Measurements from ENCODE around the gene CMC2. TPM values are rescaled to one million over a fixed set of nuclear protein-coding genes. Genes with fewer than 3 reads are reported as not detected.
A peak's percentile ranks its signal among the peaks of the same experiment; 100 is the strongest.

Gene CMC2
- total and polyA plus RNA-seq, 7 experiments from 2014 or later: 28.3 to 78.4 (median 45.8) TPM

- POLR2A ChIA-PET: interaction anchor here (1.0 kb wide), 1 partner anchor 9 kb away, joined by 3 read pairs; no protein-coding TSS in a partner anchor
- H3K27me3 ChIP-seq (ENCODE audit: control insufficient read depth in 2 of 2, insufficient read depth in 2 of 2, low read length in 2 of 2): no peaks in the 10 kb centered on the region
Observed at GRCh38 chr16:80988756-80989155, 17.9 kb downstream of the CMC2 start.

GRCh38 chr16:80986557-80986956 is 20.1 kb downstream of the CMC2 start:
- intact Hi-C loops (cut with micrococcal nuclease): no loop called here
- Histone ChIP-seq H3K9me3 (ENCODE audit: control insufficient read depth in 2 of 3, low read length in 3 of 3) (no peaks in the 10 kb centered on the region), H3K27ac (ENCODE audit: low read depth, low read length) (no peak overlapping the region), H3K27me3 (ENCODE audit: control insufficient read depth in 2 of 2, insufficient read depth in 2 of 2, low read length in 2 of 2) (no peaks in the 10 kb centered on the region), H3K4me1 (ENCODE audit: control insufficient read depth in 2 of 2, insufficient read depth in 2 of 2, low read length in 2 of 2) (peaks cover 0 to 7% of the 10 kb centered on the region in 2 donors), H3K4me3 (ENCODE audit: low read length) (no peak overlapping the region), H3K36me3 (ENCODE audit: control insufficient read depth in 2 of 3, insufficient read depth in 3 of 3, low read length in 3 of 3) (no peaks in the 10 kb centered on the region)
- POLR2A ChIA-PET: interaction anchor here (0.7 kb wide), 1 partner anchor 60 kb away, joined by 3 read pairs; no protein-coding TSS in a partner anchor
- CTCF ChIA-PET: no interaction called here
- Mint-ChIP-seq H3K4me3 (peak overlapping the region in 1 of 10 donors; percentile 20), H3K4me1 (peaks cover 19 to 51% (median 39%) of the 10 kb centered on the region in 7 donors), H3K27me3 (no peaks in the 10 kb centered on the region), H3K36me3 (peaks cover 0 to 32% (median 14%) of the 10 kb centered on the region in 5 donors), H3K27ac (peak overlapping the region in 5 of 9 donors; percentile 8 to 58 (median 12)), H3K9me3 (no peaks in the 10 kb centered on the region)
- ATAC-seq: no peak
- no peak for DNase-seq

More at GRCh38 chr16:80988756-80989155, 17.9 kb downstream of the CMC2 start:
- Mint-ChIP-seq H3K27ac (no peak overlapping the region), H3K4me3 (no peak overlapping the region), H3K9me3 (no peaks in the 10 kb centered on the region), H3K4me1 (peaks cover 26 to 63% (median 56%) of the 10 kb centered on the region in 7 donors), H3K36me3 (peaks cover 0 to 42% (median 20%) of the 10 kb centered on the region in 5 donors), H3K27me3 (no peaks in the 10 kb centered on the region)
- ATAC-seq: no peak
- peaks cover 0 to 7% of the 10 kb centered on the region in 2 donors for H3K4me1 ChIP-seq (ENCODE audit: control insufficient read depth in 2 of 2, insufficient read depth in 2 of 2, low read length in 2 of 2)
- CTCF ChIA-PET: no interaction called here
- H3K27ac ChIP-seq (ENCODE audit: low read depth, low read length): no peak overlapping the region
- intact Hi-C loops (cut with micrococcal nuclease): no loop called here
- no peaks in the 10 kb centered on the region for H3K9me3 ChIP-seq (ENCODE audit: control insufficient read depth in 2 of 3, low read length in 3 of 3)
- no peak for DNase-seq
- H3K36me3 ChIP-seq (ENCODE audit: control insufficient read depth in 2 of 3, insufficient read depth in 3 of 3, low read length in 3 of 3): no peaks in the 10 kb centered on the region
- H3K4me3 ChIP-seq (ENCODE audit: low read length): no peak overlapping the region

DNA sequence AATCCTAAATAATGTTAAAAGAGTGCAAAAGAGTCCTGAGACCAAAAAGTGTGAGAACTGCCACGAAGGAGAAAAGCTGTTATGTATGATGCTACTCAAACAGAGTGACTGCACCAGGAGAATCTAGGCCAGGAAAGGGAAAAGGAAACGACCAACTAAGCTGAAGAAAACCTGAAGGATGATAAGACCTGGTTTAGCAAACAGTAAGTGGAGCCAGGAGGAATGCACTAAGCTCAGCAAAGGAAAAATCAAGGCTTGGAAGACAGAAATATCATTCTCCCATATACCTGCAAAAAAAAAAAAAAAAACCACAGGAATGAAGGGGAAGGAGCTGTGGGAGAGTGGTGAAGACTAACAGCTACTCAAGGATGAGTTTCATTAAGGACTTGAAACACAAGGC is 21.1 kb downstream of the CMC2 start:
- Mint-ChIP-seq H3K36me3 (peaks cover 0 to 31% (median 12%) of the 10 kb centered on the region in 5 donors), H3K4me3 (peak overlapping the region in 1 of 10 donors; percentile 19), H3K9me3 (no peaks in the 10 kb centered on the region), H3K4me1 (peaks cover 19 to 51% (median 35%) of the 10 kb centered on the region in 7 donors), H3K27me3 (no peaks in the 10 kb centered on the region), H3K27ac (no peak overlapping the region)
- Histone ChIP-seq H3K4me1 (ENCODE audit: control insufficient read depth in 2 of 2, insufficient read depth in 2 of 2, low read length in 2 of 2) (peaks cover 0 to 7% of the 10 kb centered on the region in 2 donors), H3K36me3 (ENCODE audit: control insufficient read depth in 2 of 3, insufficient read depth in 3 of 3, low read length in 3 of 3) (peaks cover 0 to 3% (median 0%) of the 10 kb centered on the region in 3 experiments), H3K9me3 (ENCODE audit: control insufficient read depth in 2 of 3, low read length in 3 of 3) (no peaks in the 10 kb centered on the region), H3K4me3 (ENCODE audit: low read length) (no peak overlapping the region), H3K27me3 (ENCODE audit: control insufficient read depth in 2 of 2, insufficient read depth in 2 of 2, low read length in 2 of 2) (no peaks in the 10 kb centered on the region), H3K27ac (ENCODE audit: low read depth, low read length) (no peak overlapping the region)
- ChIA-PET POLR2A (no interaction called here), CTCF (no interaction called here)
- intact Hi-C loops (cut with micrococcal nuclease): no loop called here
- ATAC-seq: no peak
- DNase-seq: no peak

DNA sequence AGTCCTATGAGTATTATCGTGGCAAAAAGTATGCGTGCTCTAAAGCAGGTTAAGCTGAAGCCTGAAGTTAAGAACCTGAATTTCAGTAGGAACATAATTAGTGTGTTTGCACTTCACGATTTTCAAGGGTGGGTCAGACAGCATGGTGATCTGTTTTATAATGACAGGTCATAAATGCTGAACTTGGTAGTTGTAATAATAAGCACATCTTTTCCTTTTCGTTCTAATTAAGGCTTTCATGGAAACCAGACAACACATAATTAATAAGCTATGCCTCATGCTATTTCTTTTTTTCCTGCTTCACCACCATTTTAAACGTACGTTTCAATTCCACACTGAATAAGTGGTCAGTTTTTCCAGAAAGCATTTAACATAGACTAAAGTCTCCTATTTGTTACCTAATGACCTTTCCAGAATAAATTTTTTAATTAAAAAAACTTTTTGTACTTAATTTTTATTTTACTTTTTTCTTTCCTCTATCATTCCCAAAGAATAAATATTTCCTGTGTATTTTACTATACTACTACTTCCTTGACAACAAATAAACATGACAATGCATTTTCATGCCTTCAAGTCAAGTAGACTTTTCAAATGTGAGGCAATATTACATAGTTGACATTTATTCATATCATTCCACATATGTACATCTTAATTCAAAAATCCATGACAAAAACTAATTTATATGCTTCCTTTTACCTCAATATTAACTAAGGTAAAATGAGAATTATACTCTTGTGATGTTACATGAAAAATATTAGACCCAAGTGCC is 22.4 kb downstream of the CMC2 start:
- Mint-ChIP-seq H3K27ac (no peak overlapping the region), H3K9me3 (no peaks in the 10 kb centered on the region), H3K36me3 (peaks cover 0 to 22% (median 9%) of the 10 kb centered on the region in 5 donors), H3K27me3 (no peaks in the 10 kb centered on the region), H3K4me1 (peaks cover 19 to 49% (median 32%) of the 10 kb centered on the region in 7 donors), H3K4me3 (no peak overlapping the region)
- ATAC-seq: no peak
- Histone ChIP-seq H3K27ac (ENCODE audit: low read depth, low read length) (no peak overlapping the region), H3K4me1 (ENCODE audit: control insufficient read depth in 2 of 2, insufficient read depth in 2 of 2, low read length in 2 of 2) (peaks cover 0 to 7% of the 10 kb centered on the region in 2 donors), H3K36me3 (ENCODE audit: control insufficient read depth in 2 of 3, insufficient read depth in 3 of 3, low read length in 3 of 3) (peaks cover 0 to 10% (median 0%) of the 10 kb centered on the region in 3 experiments), H3K9me3 (ENCODE audit: control insufficient read depth in 2 of 3, low read length in 3 of 3) (no peaks in the 10 kb centered on the region), H3K4me3 (ENCODE audit: low read length) (no peak overlapping the region), H3K27me3 (ENCODE audit: control insufficient read depth in 2 of 2, insufficient read depth in 2 of 2, low read length in 2 of 2) (no peaks in the 10 kb centered on the region)
- intact Hi-C loops (cut with micrococcal nuclease): no loop called here
- ChIA-PET POLR2A (no interaction called here), CTCF (no interaction called here)
- no peak for DNase-seq

DNA sequence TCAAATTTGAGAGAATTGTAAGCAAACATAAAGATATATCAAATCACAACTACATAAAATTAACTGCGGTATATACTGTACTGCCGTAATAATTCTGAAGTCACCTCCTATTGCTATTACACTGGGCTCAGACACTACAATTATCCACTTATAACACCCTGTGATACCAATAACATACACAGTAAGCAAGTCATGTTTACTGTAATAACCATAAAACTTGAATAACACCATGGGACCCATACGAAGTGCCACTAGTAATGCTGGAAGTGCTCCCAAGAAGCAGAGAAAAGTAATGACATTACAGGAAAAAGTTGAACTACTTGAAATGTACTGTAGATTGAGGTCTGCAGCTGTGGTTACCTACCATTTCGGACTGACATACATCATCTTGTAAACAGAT is 24.0 kb downstream of the CMC2 start:
- ChIA-PET POLR2A (no interaction called here), CTCF (no interaction called here)
- Histone ChIP-seq H3K36me3 (ENCODE audit: control insufficient read depth in 2 of 3, insufficient read depth in 3 of 3, low read length in 3 of 3) (peaks cover 0 to 25% (median 0%) of the 10 kb centered on the region in 3 experiments), H3K27ac (ENCODE audit: low read depth, low read length) (no peak overlapping the region), H3K27me3 (ENCODE audit: control insufficient read depth in 2 of 2, insufficient read depth in 2 of 2, low read length in 2 of 2) (no peaks in the 10 kb centered on the region), H3K4me1 (ENCODE audit: control insufficient read depth in 2 of 2, insufficient read depth in 2 of 2, low read length in 2 of 2) (peaks cover 0 to 6% of the 10 kb centered on the region in 2 donors), H3K4me3 (ENCODE audit: low read length) (no peak overlapping the region), H3K9me3 (ENCODE audit: control insufficient read depth in 2 of 3, low read length in 3 of 3) (no peaks in the 10 kb centered on the region)
- DNase-seq (no peak), ATAC-seq (no peak)
- no peak overlapping the region for H3K27ac Mint-ChIP-seq
- H3K27me3 Mint-ChIP-seq: no peaks in the 10 kb centered on the region
- no peak overlapping the region for H3K4me3 Mint-ChIP-seq
- peaks cover 11 to 27% (median 17%) of the 10 kb centered on the region in 5 donors for H3K36me3 Mint-ChIP-seq
- intact Hi-C loops (cut with micrococcal nuclease): no loop called here
- H3K9me3 Mint-ChIP-seq: no peaks in the 10 kb centered on the region
- peaks cover 18 to 38% (median 26%) of the 10 kb centered on the region in 7 donors for H3K4me1 Mint-ChIP-seq

GRCh38 chr16:80981103-80981502 is 25.6 kb downstream of the CMC2 start:
- Histone ChIP-seq H3K36me3 (ENCODE audit: control insufficient read depth in 2 of 3, insufficient read depth in 3 of 3, low read length in 3 of 3) (peaks cover 0 to 34% (median 0%) of the 10 kb centered on the region in 3 experiments), H3K27me3 (ENCODE audit: control insufficient read depth in 2 of 2, insufficient read depth in 2 of 2, low read length in 2 of 2) (no peaks in the 10 kb centered on the region), H3K9me3 (ENCODE audit: control insufficient read depth in 2 of 3, low read length in 3 of 3) (no peaks in the 10 kb centered on the region), H3K27ac (ENCODE audit: low read depth, low read length) (no peak overlapping the region), H3K4me3 (ENCODE audit: low read length) (no peak overlapping the region), H3K4me1 (ENCODE audit: control insufficient read depth in 2 of 2, insufficient read depth in 2 of 2, low read length in 2 of 2) (no peaks in the 10 kb centered on the region)
- Mint-ChIP-seq H3K4me3 (no peak overlapping the region), H3K27ac (no peak overlapping the region), H3K36me3 (peaks cover 10 to 34% (median 17%) of the 10 kb centered on the region in 5 donors), H3K9me3 (no peaks in the 10 kb centered on the region), H3K4me1 (peaks cover 8 to 25% (median 14%) of the 10 kb centered on the region in 7 donors), H3K27me3 (no peaks in the 10 kb centered on the region)
- intact Hi-C loops (cut with micrococcal nuclease): no loop called here
- no peak for DNase-seq
- no peak for ATAC-seq
- ChIA-PET POLR2A (no interaction called here), CTCF (no interaction called here)
